NCI-H1092 (cell line): Measurements from ENCODE around the gene SKIC2.

ENCODE experiments used
- DNase-seq: peaks from one replicate; lab custom pipeline; 2025; lab: John Stamatoyannopoulos, UW

Gene SKIC2

DNA sequence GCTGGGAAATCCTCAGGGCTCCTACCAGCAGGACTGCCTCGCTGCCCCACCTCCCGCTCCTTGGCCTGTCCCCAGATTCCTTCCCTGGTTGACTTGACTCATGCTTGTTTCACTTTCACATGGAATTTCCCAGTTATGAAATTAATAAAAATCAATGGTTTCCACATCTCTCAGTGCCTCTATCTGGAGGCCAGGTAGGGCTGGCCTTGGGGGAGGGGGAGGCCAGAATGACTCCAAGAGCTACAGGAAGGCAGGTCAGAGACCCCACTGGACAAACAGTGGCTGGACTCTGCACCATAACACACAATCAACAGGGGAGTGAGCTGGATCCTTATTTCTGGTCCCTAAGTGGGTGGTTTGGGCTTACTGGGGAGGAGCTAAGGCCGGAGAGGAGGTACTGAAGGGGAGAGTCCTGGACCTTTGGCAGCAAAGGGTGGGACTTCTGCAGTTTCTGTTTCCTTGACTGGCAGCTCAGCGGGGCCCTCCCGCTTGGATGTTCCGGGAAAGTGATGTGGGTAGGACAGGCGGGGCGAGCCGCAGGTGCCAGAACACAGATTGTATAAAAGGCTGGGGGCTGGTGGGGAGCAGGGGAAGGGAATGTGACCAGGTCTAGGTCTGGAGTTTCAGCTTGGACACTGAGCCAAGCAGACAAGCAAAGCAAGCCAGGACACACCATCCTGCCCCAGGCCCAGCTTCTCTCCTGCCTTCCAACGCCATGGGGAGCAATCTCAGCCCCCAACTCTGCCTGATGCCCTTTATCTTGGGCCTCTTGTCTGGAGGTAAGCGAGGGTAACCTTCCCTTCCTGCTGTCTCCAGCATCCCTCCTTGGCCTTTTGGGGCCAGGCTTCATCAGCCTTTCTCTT lies 13.2 kb upstream of the SKIC2 start, which contains the start of gene CFB:
CFB (plus strand) TSS at position 589 of the 863 bp plus-strand sequence; CDS start at position 716, 127 bp downstream.
- no peak for DNase-seq

DNA sequence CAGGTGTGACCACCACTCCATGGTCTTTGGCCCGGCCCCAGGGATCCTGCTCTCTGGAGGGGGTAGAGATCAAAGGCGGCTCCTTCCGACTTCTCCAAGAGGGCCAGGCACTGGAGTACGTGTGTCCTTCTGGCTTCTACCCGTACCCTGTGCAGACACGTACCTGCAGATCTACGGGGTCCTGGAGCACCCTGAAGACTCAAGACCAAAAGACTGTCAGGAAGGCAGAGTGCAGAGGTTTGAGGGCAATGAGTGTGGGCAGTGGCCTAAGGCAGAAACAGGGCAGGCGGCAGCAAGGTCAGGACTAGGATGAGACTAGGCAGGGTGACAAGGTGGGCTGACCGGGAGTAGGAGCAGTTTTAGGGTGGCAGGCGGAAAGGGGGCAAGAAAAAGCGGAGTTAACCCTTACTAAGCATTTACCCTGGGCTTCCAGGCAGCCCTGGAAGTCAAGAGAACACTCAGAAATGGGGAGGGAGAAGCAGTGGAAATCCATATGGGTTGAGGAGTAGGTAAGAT lies 12.5 kb upstream of the SKIC2 start:
- DNase-seq = no peak

DNA sequence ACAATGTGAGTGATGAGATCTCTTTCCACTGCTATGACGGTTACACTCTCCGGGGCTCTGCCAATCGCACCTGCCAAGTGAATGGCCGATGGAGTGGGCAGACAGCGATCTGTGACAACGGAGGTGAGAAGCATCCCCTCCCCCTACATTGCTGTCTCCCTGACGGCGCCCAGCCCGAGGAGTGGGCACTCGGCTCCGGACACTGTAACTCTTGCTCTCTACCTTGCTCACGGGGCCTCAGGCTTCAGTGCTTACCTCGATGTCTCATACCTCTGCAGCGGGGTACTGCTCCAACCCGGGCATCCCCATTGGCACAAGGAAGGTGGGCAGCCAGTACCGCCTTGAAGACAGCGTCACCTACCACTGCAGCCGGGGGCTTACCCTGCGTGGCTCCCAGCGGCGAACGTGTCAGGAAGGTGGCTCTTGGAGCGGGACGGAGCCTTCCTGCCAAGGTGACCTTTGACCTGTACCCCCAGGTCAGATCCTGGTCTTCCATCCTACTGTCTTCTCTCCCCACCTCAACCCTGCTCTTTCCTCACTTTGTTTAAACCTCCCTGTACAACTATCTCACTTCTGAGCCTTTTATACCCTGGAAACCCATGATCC lies 11.8 kb upstream of the SKIC2 start:
- DNase-seq = no peak

DNA sequence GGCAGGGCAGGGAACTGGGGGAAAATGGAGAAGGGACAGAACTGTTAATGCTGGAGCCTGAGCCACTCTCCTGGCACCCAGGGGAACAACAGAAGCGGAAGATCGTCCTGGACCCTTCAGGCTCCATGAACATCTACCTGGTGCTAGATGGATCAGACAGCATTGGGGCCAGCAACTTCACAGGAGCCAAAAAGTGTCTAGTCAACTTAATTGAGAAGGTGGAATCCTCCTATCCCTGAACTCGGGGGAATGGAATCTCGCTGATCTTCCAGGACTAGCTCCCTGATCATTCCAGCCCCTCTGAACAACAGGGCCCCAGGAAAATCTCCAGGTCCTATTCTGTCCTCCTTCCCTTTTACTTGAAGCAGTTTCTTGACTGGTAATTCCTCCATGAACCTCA lies 11.1 kb upstream of the SKIC2 start:
- DNase-seq = no peak

DNA sequence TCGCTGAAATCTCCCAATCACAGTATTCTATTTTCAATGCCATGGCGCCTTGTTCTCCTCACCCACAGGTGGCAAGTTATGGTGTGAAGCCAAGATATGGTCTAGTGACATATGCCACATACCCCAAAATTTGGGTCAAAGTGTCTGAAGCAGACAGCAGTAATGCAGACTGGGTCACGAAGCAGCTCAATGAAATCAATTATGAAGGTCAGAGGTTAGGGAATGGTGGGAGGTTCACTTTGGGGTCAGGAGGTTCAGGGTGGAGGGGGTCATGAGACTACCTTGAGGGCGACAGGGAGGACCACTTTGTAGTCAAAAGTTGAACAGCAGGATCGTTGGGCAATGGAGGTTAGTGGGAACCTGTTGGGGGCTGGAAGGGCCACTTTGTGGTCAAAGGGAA lies 10.7 kb upstream of the SKIC2 start:
- no peak for DNase-seq

DNA sequence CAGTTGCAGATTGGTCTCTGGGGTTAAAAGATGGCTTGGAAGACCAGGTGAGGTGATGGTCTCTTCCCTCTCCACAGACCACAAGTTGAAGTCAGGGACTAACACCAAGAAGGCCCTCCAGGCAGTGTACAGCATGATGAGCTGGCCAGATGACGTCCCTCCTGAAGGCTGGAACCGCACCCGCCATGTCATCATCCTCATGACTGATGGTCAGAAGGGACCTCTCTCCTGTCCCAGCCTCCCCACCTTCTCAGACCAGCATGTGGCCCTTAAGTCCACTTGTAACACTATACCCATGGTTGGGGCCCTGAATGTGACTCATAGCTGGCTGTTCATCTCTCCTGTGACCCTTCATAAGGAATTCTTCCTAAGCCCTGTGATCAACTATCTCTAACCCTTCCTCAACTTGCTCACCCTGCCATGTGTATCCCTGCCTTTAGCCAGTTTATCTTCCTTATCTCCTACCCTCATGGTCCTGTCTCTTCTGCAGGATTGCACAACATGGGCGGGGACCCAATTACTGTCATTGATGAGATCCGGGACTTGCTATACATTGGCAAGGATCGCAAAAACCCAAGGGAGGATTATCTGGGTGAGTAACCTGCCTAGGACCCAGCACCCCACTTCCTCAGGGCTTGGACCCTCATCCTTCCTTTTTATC lies 10.1 kb upstream of the SKIC2 start:
- DNase-seq = no peak

DNA sequence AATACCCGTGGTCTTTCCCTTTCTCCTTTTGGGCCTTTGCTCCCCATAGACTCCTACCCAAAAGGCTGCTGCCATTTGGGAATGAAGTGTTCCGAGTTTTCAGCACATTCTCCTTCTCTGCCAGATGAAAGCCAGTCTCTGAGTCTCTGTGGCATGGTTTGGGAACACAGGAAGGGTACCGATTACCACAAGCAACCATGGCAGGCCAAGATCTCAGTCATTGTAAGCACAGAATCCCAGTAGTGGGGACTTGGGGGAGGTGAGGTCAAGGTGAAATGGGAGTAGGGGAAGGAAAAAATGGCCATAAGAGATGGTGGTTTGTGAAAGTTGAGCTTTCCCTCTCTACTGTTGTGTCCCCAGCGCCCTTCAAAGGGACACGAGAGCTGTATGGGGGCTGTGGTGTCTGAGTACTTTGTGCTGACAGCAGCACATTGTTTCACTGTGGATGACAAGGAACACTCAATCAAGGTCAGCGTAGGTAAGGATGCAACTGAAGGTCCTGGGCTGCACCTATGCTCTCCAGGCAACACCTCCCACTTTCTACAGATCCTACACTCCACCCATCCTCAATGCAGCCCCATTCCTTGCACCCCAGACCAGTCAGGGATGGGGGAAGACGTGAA lies 8.9 kb upstream of the SKIC2 start:
- DNase-seq = no peak

DNA sequence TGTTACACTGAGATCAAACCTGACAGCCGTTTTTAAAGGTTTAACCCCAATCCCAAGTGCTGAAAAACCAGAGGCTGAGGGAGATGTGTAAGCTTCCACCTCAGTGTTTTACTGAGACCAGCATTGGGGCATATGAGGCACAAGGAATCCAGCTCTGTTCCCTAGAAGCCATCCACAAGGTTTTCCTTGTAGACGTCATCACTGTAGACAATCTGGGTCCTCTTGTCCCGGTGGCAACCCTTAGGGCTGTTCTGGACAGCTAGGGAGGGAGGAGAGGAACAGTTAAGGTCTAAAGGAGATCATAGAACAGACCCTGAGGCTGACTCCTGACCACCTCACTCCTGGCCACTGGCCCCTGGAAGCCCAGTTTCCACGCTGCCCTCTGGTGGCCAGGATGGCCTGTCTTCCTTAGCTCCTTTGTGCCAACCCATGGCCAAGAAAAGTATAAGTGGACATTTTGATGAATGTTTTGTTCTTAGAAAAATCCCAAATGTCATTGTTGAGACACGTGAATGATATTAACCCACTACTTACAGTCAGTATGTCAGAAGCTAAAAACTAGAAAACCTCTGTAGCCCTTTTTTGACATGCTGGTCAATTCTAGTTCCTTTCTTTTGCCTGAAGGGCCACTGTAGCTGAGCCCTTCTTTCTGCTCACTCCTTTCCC lies 6.7 kb upstream of the SKIC2 start:
- peak; percentile 6 for DNase-seq

DNA sequence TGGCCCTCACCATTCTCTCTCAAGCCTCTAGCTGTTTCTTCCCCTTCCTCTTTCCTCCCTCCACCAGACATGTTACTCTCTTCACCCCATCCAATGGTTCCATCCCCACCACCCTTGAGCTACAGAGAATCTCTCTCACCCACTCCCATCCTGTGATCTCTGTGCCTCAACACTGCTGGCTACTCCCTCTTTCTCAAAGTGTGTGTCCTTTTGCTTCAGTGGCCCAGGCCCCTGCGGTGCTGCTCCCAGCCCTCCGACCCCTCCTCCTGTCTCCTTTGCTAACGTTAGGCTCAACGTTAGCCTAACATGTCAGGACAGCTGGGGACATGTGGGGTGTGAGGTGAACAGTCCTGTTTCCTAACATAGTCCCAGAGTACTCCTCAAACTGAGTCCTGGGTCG lies 6.1 kb upstream of the SKIC2 start:
- no peak for DNase-seq

DNA sequence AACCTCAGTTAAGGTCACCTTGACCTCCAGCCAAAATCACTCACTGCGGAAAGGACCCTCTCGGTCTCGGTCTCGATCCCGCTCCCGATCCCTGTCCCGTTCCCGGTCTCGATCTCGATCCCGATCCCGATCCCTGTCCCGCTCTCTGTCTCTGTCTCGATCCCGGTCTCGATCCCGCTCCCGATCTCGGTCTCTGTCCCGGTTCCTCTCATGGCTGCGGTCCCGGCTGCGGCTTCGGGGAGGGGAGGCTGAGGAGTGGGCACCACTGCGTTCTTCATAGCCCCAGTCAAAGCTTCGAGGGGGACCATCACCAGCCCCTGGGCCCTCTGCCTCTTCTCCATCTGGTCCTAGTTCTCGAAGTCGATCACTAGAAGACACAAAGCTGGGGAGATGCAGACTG lies 4.5 kb upstream of the SKIC2 start:
- no peak for DNase-seq

DNA sequence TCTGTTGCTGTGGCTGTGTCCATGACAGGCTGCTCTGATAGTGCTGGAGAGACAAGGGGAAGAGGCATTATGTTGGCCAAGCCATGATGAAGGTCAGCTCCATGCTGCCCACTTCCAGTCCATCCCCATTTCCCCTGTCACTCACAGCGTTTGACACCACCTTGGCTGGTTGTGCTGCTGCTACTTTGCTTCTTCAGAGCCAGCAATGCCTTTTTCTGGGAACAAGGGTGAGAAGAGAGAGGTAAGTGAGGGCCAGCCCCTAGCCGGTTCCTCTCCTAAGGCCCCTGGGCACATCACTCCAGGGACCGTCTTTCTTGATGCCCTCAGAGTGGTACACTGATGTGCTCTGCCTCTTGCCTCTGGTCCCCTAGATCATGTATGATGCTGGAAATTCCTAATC lies 2.2 kb upstream of the SKIC2 start:
- DNase-seq = no peak

DNA sequence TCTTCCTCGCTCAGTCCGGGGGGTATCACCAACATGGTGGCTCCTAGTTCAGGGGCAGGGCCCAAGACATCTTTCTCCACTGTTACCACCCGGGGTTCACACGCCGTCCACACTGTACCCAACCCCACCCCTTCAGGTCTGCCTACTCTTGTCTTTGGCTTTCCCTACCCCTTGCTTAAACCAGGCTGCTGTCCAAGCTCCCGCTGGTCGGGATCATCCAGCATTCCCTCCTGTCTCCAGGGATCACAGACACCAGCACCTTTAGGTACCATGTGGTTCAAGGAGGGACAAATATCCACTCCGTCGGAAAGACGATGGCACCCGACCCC lies 599 bp upstream of the SKIC2 start:
- DNase-seq = no peak

DNA sequence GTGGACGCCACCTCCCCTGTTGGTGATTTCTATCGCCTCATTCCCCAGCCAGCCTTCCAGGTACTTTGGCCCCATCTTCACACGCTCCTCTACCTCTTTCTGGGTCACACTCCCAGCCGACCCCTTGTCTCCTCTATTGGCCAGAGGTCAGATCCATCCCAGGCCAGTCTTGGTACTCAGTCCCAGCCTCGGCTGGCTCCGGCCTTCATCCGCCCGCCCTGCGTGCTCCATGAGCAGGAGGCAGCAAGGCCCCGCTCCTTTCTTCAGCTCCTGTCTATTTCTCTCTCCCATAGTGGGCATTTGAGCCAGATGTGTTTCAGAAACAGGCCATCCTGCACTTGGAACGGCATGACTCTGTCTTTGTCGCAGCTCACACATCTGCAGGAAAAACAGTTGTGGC lies 2.6 kb downstream of the SKIC2 start:
- DNase-seq = no peak

DNA sequence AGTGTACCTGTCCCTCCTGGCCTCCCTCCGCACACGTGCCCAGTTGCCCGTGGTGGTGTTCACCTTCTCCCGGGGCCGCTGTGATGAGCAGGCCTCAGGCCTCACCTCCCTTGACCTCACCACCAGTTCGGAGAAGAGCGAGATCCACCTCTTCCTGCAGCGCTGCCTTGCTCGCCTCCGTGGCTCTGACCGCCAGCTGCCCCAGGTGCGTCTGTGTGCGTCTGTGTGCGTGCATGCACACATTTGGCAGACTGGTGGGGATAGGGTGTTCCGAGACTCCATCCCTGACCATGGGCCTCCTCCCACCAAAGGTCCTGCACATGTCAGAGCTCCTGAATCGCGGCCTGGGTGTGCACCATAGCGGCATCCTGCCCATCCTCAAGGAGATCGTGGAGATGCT lies 4.9 kb downstream of the SKIC2 start:
- no peak for DNase-seq

DNA sequence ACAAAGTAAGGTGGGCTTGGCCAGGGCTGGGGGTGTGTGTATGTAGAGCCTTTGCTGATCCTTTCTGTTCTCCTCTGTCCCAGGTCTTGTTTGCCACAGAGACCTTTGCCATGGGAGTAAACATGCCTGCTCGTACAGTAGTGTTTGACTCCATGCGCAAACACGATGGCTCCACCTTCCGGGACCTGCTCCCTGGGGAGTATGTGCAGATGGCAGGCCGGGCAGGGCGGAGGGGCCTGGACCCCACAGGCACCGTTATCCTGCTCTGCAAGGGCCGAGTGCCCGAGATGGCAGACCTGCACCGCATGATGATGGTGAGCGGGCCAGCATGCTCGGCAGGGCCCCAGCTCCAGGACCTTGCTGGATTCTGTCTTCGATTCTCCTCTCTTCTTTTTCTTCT lies 6.7 kb downstream of the SKIC2 start:
- DNase-seq = no peak

DNA sequence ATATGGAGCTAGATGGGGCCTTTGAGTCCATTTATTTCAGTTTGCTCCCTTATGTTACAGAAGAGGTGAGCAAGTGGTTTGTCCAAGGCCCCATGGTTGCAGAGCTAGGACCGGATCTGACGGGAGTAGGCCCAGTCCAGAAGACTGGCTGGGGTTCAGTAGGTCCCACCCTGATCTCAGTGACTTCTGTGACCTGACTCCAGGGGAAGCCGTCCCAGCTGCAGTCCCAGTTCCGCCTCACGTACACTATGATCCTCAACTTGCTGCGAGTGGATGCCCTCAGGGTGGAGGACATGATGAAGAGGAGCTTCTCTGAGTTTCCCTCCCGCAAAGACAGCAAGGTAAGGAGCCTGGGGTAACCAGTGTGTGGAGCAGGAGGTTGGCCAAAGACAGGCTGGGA lies 7.5 kb downstream of the SKIC2 start:
- no peak for DNase-seq

DNA sequence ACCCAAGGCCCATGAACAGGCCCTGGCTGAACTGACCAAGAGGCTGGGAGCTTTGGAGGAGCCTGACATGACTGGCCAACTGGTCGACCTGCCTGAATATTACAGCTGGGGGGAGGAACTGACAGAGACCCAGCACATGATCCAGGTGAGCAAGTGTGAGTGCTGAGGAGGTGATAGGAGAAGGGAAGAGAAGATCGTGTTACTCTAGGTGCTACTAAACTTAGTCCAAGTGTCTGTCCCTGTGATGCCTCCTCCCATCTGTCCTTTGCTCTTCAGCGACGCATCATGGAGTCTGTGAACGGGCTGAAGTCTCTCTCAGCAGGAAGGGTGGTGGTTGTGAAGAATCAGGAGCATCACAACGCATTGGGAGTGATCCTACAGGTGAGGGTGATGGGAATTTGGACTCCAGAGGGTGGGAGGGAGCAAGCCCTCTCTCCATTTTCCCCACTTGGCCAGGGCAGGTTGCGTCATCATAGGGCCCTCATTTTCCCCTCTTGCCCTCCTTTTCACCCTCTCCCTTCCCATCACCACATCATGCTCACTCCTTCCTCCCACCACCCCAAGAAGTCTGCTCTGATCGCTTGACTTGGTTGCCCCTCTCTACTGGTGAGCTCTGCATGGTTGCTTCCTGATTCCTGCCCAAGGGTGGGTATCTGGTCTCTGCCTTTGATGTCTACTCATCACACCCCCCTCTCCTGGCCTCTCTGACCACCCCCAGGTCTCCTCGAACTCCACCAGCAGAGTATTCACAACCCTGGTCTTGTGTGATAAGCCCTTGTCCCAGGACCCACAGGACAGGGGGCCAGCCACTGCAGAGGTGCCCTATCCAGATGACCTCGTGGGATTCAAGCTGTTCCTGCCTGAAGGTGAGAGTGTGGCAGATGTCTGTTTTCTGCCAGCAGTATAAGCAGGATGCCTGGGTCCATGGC lies 8.3 kb downstream of the SKIC2 start:
- no peak for DNase-seq

DNA sequence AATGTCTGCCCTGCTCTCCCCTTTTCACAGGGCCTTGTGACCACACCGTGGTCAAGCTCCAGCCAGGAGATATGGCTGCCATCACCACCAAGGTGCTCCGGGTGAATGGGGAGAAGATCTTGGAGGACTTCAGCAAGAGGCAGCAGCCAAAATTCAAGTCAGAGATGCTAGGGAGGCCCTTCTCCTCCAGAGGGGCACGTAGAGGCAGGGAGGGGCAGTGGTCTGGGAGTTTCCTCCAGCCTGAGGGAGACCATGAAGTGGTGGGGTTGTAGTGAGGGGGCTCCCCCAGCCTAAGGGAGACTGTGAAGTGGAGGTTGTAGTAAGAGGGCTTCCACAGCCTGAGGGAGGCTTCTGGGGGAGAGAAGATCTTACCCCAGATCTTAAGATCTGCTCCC lies 8.9 kb downstream of the SKIC2 start:
- DNase-seq = no peak

DNA sequence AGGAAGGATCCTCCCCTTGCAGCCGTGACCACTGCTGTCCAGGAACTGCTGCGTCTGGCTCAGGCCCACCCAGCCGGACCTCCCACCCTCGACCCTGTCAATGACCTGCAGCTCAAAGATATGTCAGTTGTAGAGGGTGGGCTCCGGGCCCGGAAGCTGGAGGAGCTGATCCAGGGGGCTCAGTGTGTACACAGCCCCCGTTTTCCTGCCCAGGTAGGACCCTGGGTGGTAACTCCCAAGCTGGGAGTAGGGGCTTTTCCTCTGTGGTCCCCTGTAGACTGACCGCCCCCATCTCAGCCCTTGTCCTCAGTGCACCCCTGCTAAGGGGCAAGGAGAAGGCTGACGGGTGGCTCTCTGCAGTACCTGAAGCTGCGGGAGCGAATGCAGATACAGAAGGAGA lies 9.4 kb downstream of the SKIC2 start:
- DNase-seq = no peak

DNA sequence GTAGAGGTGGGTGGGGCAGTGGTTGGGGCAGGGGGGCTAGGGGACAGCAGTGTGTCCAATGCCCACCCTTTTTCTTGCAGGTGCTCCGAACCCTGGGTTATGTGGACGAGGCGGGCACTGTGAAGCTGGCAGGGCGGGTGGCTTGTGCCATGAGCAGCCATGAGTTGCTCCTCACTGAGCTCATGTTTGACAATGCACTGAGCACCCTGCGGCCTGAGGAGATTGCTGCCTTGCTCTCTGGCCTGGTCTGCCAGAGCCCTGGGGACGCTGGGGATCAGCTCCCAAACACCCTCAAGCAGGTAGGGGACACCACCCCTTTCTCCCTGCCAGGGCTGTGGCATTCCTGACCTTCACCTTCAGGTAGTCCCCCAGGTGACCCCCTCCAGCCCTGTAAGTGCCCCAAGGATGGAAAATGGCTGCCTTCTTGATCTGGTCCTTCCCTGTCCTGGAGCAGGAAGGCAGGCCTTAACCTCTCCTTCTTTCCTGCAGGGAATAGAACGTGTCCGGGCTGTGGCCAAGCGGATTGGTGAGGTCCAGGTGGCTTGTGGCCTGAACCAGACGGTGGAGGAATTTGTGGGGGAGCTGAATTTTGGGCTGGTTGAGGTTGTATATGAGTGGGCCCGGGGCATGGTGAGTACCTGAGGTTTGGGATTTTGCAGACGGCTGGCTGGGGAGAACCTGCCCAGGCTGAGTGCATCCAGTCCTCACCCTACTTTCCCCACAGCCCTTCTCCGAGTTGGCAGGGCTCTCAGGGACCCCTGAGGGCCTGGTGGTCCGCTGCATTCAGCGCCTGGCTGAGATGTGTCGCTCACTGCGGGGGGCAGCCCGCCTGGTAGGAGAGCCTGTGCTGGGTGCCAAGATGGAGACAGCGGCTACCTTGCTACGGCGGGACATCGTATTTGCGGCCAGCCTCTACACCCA lies 10.1 kb downstream of the SKIC2 start:
- no peak for DNase-seq
